ENCODE results near the gene FHIP2A.

FHIP2A gene

DNA sequence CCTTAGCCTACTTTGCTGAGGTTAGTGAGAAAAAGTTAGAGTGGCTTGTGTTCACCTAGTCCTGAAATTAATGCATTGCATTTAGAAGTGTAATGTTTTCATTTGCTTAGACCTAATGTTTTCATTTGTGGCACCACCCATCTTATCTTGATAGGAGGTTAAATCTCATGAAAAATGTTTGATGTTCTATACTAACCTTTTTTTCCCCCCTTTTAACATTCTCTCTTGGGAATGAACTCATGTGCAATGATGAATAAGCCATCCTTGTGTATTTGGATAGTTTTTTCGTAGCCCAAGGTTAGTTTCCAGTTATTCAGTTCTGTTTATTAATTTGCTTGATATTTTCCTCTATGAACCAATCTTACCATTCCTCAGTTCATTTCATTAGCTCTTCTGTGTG lies 2.8 kb downstream of the FHIP2A start:
- Histone ChIP-seq H3K4me3 (ENCODE audit: low read depth, low read length, poor library complexity, severe bottlenecking) (no peak overlapping the region), H3K4me1 (ENCODE audit: insufficient read depth, low read length, severe bottlenecking) (peaks cover 11% of the 10 kb centered on the region), H4K20me1 (ENCODE audit: insufficient read depth, low read length) (no peaks in the 10 kb centered on the region), H3K4me2 (ENCODE audit: low read length) (no peak overlapping the region), H3K9me2 (ENCODE audit: low read depth, low read length) (no peaks in the 10 kb centered on the region), H3F3A (ENCODE audit: insufficient read depth, low read length) (no peaks in the 10 kb centered on the region), H3K27me3 (ENCODE audit: insufficient read depth, low read length) (no peaks in the 10 kb centered on the region), H3K27ac (ENCODE audit: low read depth, low read length, poor library complexity, severe bottlenecking) (no peak overlapping the region), H3K9ac (ENCODE audit: low read length) (no peak overlapping the region), H3K79me2 (ENCODE audit: insufficient read depth, low read length) (no peaks in the 10 kb centered on the region), H3K9me3 (ENCODE audit: low read length) (no peaks in the 10 kb centered on the region), H2AFZ (ENCODE audit: low read length) (no peak overlapping the region), H3K36me3 (ENCODE audit: insufficient read depth, low read length) (no peaks in the 10 kb centered on the region)
- TF ChIP-seq, protein P1, sequence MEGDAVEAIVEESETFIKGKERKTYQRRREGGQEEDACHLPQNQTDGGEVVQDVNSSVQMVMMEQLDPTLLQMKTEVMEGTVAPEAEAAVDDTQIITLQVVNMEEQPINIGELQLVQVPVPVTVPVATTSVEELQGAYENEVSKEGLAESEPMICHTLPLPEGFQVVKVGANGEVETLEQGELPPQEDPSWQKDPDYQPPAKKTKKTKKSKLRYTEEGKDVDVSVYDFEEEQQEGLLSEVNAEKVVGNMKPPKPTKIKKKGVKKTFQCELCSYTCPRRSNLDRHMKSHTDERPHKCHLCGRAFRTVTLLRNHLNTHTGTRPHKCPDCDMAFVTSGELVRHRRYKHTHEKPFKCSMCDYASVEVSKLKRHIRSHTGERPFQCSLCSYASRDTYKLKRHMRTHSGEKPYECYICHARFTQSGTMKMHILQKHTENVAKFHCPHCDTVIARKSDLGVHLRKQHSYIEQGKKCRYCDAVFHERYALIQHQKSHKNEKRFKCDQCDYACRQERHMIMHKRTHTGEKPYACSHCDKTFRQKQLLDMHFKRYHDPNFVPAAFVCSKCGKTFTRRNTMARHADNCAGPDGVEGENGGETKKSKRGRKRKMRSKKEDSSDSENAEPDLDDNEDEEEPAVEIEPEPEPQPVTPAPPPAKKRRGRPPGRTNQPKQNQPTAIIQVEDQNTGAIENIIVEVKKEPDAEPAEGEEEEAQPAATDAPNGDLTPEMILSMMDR (IDR thresholded peaks at IDR 0.05; ENCODE audit: low read length): no peak
- TF ChIP-seq EZH2 (IDR thresholded peaks at IDR 0.05; ENCODE audit: borderline replicate concordance, low read length): no peak

DNA sequence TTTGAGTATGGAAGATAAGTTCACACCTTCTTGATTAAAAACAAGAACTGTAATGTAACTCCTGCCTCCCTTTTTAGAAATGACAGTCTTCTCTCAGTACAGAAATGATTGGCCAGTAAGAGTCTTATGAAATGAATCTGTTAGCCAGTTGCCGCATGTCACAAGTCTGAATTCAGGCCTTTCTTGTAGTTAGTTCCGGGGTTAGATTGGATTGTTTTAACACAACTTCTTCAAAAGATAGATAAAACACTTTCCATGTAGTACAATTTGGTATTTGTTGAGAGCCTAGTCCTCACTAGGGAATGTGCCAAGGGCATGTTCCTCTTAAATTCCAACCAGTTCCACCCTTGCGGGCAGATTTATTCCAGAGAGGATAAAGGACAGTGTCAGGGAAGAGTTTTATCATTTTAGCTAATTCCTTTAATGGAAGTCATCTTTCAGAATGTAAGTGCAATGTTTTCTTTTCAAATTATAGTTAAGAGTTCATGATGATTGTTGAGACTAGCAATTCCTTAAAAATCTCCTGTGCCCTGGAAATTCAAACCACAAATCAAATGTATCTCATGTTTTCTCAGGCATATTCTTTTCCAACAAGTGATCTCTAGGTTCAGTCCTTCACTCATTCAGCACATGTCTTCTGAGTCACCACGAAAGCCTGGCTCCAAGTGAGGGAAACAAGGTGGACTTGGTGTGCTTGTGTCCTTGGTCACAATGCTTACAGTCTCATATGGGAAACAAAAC lies 4.1 kb downstream of the FHIP2A start:
- H3K36me3 ChIP-seq (ENCODE audit: insufficient read depth, low read length): no peaks in the 10 kb centered on the region
- no peak overlapping the region for H3K9ac ChIP-seq (ENCODE audit: low read length)
- H3K4me2 ChIP-seq (ENCODE audit: low read length): no peak overlapping the region

DNA sequence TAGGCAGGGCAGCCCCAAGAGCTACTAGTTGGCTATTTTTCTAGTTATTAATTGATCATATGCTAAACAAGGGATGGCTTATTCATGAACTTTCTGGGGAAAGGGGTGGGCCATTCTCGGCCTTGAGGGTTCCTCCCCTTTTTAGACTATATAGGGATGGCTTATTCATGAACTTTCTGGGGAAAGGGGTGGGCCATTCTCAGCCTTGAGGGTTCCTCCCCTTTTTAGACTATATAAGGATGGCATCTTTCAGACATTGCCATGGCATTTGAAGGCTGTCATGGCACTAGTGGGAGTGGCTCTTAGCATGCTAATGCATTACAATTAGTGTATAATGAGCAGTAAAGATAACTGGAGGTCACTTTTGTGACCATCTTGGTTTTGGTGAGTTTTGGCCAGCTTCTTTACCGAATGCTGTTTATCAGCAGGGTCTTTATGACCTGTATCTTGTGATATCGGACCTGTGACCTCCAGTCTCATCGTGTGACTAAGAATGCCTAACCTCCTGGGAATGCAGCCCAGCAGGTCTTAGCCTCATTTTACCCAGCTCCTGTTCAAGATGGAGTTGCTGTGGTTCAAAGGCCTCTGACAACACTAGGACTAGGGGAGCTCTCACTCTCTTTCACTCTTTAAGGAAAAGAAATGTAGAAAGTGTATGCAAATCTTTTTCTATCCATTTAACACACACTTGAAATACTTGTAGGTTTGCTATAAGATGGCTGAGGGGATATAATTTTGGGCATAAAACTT lies 7.8 kb downstream of the FHIP2A start:
- Histone ChIP-seq H3K36me3 (ENCODE audit: insufficient read depth, low read length) (peaks cover 9% of the 10 kb centered on the region; the same call in 1 of the 2 replicates), H3K79me2 (ENCODE audit: insufficient read depth, low read length) (no peaks in the 10 kb centered on the region)

More for the DNA sequence above, 4.1 kb downstream of the FHIP2A start:
- H2AFZ ChIP-seq (ENCODE audit: low read length): no peak overlapping the region
- H3K4me3 ChIP-seq (ENCODE audit: low read depth, low read length, poor library complexity, severe bottlenecking): no peak overlapping the region
- no peaks in the 10 kb centered on the region for H4K20me1 ChIP-seq (ENCODE audit: insufficient read depth, low read length)
- no peaks in the 10 kb centered on the region for H3F3A ChIP-seq (ENCODE audit: insufficient read depth, low read length)
- no peaks in the 10 kb centered on the region for H3K9me3 ChIP-seq (ENCODE audit: low read length)
- H3K27ac ChIP-seq (ENCODE audit: low read depth, low read length, poor library complexity, severe bottlenecking): no peak overlapping the region
- no peaks in the 10 kb centered on the region for H3K9me2 ChIP-seq (ENCODE audit: low read depth, low read length)
- TF ChIP-seq, protein P1 (IDR thresholded peaks at IDR 0.05; ENCODE audit: low read length): no peak
- TF ChIP-seq EZH2 (IDR thresholded peaks at IDR 0.05; ENCODE audit: borderline replicate concordance, low read length): no peak
- no peaks in the 10 kb centered on the region for H3K79me2 ChIP-seq (ENCODE audit: insufficient read depth, low read length)
- H3K4me1 ChIP-seq (ENCODE audit: insufficient read depth, low read length, severe bottlenecking): peaks cover 11% of the 10 kb centered on the region
- H3K27me3 ChIP-seq (ENCODE audit: insufficient read depth, low read length): no peaks in the 10 kb centered on the region

More for the DNA sequence above, 7.8 kb downstream of the FHIP2A start:
- no peaks in the 10 kb centered on the region for H3K9me3 ChIP-seq (ENCODE audit: low read length)
- no peaks in the 10 kb centered on the region for H4K20me1 ChIP-seq (ENCODE audit: insufficient read depth, low read length)
- H3K27me3 ChIP-seq (ENCODE audit: insufficient read depth, low read length): no peaks in the 10 kb centered on the region
- H3K9ac ChIP-seq (ENCODE audit: low read length): no peak overlapping the region
- H3F3A ChIP-seq (ENCODE audit: insufficient read depth, low read length): no peaks in the 10 kb centered on the region
- no peaks in the 10 kb centered on the region for H3K9me2 ChIP-seq (ENCODE audit: low read depth, low read length)
- no peak overlapping the region for H3K27ac ChIP-seq (ENCODE audit: low read depth, low read length, poor library complexity, severe bottlenecking)
- no peak overlapping the region for H3K4me2 ChIP-seq (ENCODE audit: low read length)
- no peak for TF ChIP-seq EZH2 (IDR thresholded peaks at IDR 0.05; ENCODE audit: borderline replicate concordance, low read length)
- TF ChIP-seq, protein P1 (IDR thresholded peaks at IDR 0.05; ENCODE audit: low read length): no peak
- H3K4me3 ChIP-seq (ENCODE audit: low read depth, low read length, poor library complexity, severe bottlenecking): no peak overlapping the region
- H3K4me1 ChIP-seq (ENCODE audit: insufficient read depth, low read length, severe bottlenecking): no peaks in the 10 kb centered on the region
- H2AFZ ChIP-seq (ENCODE audit: low read length): no peak overlapping the region
